SU-DHL-6 (cell line): ENCODE measurements around the gene PPARG.
"Not testable (repeated sequence)": the region's sequence is repeated elsewhere in the genome, so short reads cannot be mapped to it uniquely, and the experiment has no call there.

Source experiments
- H2AFZ ChIP-seq: fragments of 200-600 bp; sonication (generic); 2 replicates; pipeline ENCODE4 v1.6.1; 2014; ENCODE audit warnings: low read depth, mild to moderate bottlenecking, moderate library complexity, mixed read lengths, antibody characterized with exemption, low read length; ENCODE audit not compliant: severe bottlenecking
- H3F3A ChIP-seq: fragments of 200-600 bp; shearing (Covaris generic); 2 replicates; pipeline ENCODE4 v1.6.0; 2016; ENCODE audit warnings: antibody characterized with exemption, mild to moderate bottlenecking; ENCODE audit not compliant: insufficient read depth
- H3K27ac ChIP-seq: fragments of 200-600 bp; sonication (generic); 2 replicates; pipeline ENCODE4 v1.5.1; 2016; ENCODE audit warnings: low read depth, mild to moderate bottlenecking, low read length, moderate library complexity, mixed read lengths
- H3K27me3 ChIP-seq: fragments of 200-600 bp; sonication (generic), shearing (Covaris generic); 2 replicates; pipeline ENCODE4 v1.6.0; 2014; ENCODE audit warnings: mild to moderate bottlenecking, low read length
- H3K36me3 ChIP-seq: fragments of 200-600 bp; sonication (generic); 2 replicates; pipeline ENCODE4 v1.6.1; 2014; ENCODE audit warnings: mild to moderate bottlenecking, low read length, mixed read lengths
- H3K4me2 ChIP-seq: fragments of 300-600, 200-600 bp; shearing (Covaris generic), sonication (generic); 2 replicates; pipeline ENCODE4 v1.6.0; 2014; ENCODE audit warnings: low read length, low read depth, mild to moderate bottlenecking; ENCODE audit not compliant: poor library complexity, severe bottlenecking
- H3K4me3 ChIP-seq: fragments of 200-600 bp; sonication (generic); 2 replicates; pipeline ENCODE4 v1.5.1; 2014; ENCODE audit warnings: antibody characterized with exemption, low read length, mild to moderate bottlenecking, mixed read lengths; ENCODE audit not compliant: insufficient read depth, poor library complexity, severe bottlenecking
- H3K79me2 ChIP-seq: fragments of 200-600 bp; sonication (generic); 2 replicates; pipeline ENCODE4 v1.6.1; 2014; ENCODE audit warnings: mild to moderate bottlenecking, low read length, moderate library complexity; ENCODE audit not compliant: insufficient read depth
- H3K9ac ChIP-seq: fragments of 200-600 bp; sonication (generic); 2 replicates; pipeline ENCODE4 v1.7.0; 2014; ENCODE audit warnings: mild to moderate bottlenecking, low read length
- H3K9me2 ChIP-seq: fragments of 200-600 bp; sonication (generic); replicated peaks from 2 replicates; pipeline ENCODE4 v1.6.1; 2014; ENCODE audit warnings: low read length; ENCODE audit not compliant: insufficient read depth
- H3K9me3 ChIP-seq: fragments of 200-600 bp; sonication (generic); 2 replicates; pipeline ENCODE4 v1.6.1; 2014; ENCODE audit warnings: low read length, mixed read lengths; ENCODE audit not compliant: insufficient read depth
- H4K20me1 ChIP-seq: fragments of 200-600 bp; sonication (generic); 2 replicates; pipeline ENCODE4 v1.6.1; 2014; ENCODE audit warnings: low read depth, mild to moderate bottlenecking, antibody characterized with exemption, low read length, moderate library complexity, mixed read lengths
- EZH2phosphoT487 ChIP-seq: fragments of 200-600 bp; sonication (generic), shearing (Covaris generic); conservative IDR thresholded peaks from 2 replicates; pipeline ENCODE4 v1.6.1; 2018; ENCODE audit warnings: mild to moderate bottlenecking, antibody characterized with exemption, low read length, moderate library complexity, mixed read lengths
- TF ChIP-seq, protein P1 (sequence below): fragments of 200-600 bp; sonication (generic); IDR thresholded peaks from one replicate; pipeline ENCODE4 v1.5.1; 2017; ENCODE audit warnings: antibody characterized with exemption, mild to moderate bottlenecking, low read length, moderate library complexity; ENCODE audit not compliant: insufficient read depth, poor library complexity, severe bottlenecking

The PPARG gene

GRCh38 chr3:12454076-12454815 lies 165.4 kb downstream of the PPARG start:
- no peak overlapping the region for H3K9ac ChIP-seq
- H3K4me2 ChIP-seq, result no peak overlapping the region
- H3K27me3 ChIP-seq, result no peaks in the 10 kb centered on the region
- no peaks in the 10 kb centered on the region for H3K9me2 ChIP-seq
- no peak overlapping the region for H2AFZ ChIP-seq
- H3K36me3 ChIP-seq, result no peaks in the 10 kb centered on the region
- TF ChIP-seq, protein P1, sequence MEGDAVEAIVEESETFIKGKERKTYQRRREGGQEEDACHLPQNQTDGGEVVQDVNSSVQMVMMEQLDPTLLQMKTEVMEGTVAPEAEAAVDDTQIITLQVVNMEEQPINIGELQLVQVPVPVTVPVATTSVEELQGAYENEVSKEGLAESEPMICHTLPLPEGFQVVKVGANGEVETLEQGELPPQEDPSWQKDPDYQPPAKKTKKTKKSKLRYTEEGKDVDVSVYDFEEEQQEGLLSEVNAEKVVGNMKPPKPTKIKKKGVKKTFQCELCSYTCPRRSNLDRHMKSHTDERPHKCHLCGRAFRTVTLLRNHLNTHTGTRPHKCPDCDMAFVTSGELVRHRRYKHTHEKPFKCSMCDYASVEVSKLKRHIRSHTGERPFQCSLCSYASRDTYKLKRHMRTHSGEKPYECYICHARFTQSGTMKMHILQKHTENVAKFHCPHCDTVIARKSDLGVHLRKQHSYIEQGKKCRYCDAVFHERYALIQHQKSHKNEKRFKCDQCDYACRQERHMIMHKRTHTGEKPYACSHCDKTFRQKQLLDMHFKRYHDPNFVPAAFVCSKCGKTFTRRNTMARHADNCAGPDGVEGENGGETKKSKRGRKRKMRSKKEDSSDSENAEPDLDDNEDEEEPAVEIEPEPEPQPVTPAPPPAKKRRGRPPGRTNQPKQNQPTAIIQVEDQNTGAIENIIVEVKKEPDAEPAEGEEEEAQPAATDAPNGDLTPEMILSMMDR, result no peak
- no peak for TF ChIP-seq EZH2phosphoT487
- H3K9me3 ChIP-seq, result no peaks in the 10 kb centered on the region
- H4K20me1 ChIP-seq, result no peaks in the 10 kb centered on the region
- H3K79me2 ChIP-seq, result no peaks in the 10 kb centered on the region
- H3F3A ChIP-seq, result no peaks in the 10 kb centered on the region
- no peak overlapping the region for H3K27ac ChIP-seq
- no peak overlapping the region for H3K4me3 ChIP-seq

GRCh38 chr3:12454816-12455121 lies 165.9 kb downstream of the PPARG start:
- H4K20me1 ChIP-seq, result no peaks in the 10 kb centered on the region
- H3K9ac ChIP-seq, result no peak overlapping the region
- no peaks in the 10 kb centered on the region for H3K36me3 ChIP-seq
- TF ChIP-seq, protein P1, result no peak
- no peak for TF ChIP-seq EZH2phosphoT487
- no peaks in the 10 kb centered on the region for H3K27me3 ChIP-seq
- no peak overlapping the region for H3K27ac ChIP-seq
- no peaks in the 10 kb centered on the region for H3F3A ChIP-seq
- H3K4me3 ChIP-seq, result no peak overlapping the region
- no peaks in the 10 kb centered on the region for H3K9me2 ChIP-seq
- H3K79me2 ChIP-seq, result no peaks in the 10 kb centered on the region
- no peaks in the 10 kb centered on the region for H3K9me3 ChIP-seq
- no peak overlapping the region for H3K4me2 ChIP-seq
- H2AFZ ChIP-seq, result no peak overlapping the region

- Histone ChIP-seq H3K27ac (no peak overlapping the region), H3K4me2 (no peak overlapping the region), H3K9me3 (no peaks in the 10 kb centered on the region), H3K36me3 (no peaks in the 10 kb centered on the region), H3K4me3 (no peak overlapping the region), H3K9ac (no peak overlapping the region), H4K20me1 (no peaks in the 10 kb centered on the region), H3K79me2 (no peaks in the 10 kb centered on the region), H3K27me3 (no peaks in the 10 kb centered on the region), H3K9me2 (no peaks in the 10 kb centered on the region), H2AFZ (no peak overlapping the region), H3F3A (no peaks in the 10 kb centered on the region)
- no peak for TF ChIP-seq EZH2phosphoT487
- TF ChIP-seq, protein P1, result no peak
Measured at GRCh38 chr3:12455740-12456139, 166.9 kb downstream of the PPARG start.

DNA sequence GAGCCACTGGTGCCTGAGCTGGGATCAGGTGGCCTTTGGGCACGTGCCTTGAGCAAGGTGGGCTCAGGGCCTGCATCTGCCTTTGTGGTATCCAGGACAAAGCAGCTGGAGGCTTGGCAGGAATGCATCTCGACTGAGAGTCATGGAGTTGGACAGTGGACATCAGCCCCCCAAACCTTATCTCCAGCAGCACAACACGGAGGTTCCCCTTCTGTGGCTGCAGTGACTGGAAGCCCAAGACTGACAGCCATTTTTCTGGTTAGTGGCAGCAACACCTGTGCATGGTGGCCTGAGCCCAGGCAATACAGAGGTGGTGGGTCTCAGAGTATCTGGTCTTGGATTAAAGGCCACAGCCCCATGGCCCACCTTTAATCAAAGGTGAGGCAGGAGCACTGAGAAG lies 167.6 kb downstream of the PPARG start:
- Histone ChIP-seq H3K9ac (no peak overlapping the region), H3K9me3 (no peaks in the 10 kb centered on the region), H3K36me3 (no peaks in the 10 kb centered on the region), H3K9me2 (no peaks in the 10 kb centered on the region), H4K20me1 (no peaks in the 10 kb centered on the region), H3K4me2 (no peak overlapping the region), H3K27me3 (no peaks in the 10 kb centered on the region), H2AFZ (no peak overlapping the region), H3F3A (no peaks in the 10 kb centered on the region), H3K79me2 (no peaks in the 10 kb centered on the region), H3K27ac (no peak overlapping the region), H3K4me3 (no peak overlapping the region)
- TF ChIP-seq, protein P1, result no peak
- no peak for TF ChIP-seq EZH2phosphoT487

DNA sequence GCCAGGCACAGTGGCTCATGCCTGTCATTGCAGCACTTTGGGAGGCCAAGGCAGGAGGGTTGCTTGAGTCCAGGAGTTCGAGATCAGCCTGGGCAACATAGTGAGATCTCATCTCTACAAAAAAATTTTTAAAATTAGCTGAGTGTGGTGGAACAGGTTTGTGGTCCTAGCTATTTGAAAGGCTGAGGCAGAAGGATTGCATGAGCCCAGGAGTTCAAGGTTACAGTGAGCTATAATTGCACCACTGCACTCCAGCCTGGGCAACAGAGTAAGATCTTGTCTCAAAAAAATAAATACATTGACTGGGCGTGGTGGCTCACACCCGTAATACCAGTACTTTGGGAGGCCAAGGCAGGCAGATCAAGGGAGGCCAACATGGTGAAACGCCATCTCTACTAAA lies 168.5 kb downstream of the PPARG start:
- not testable (repeated sequence) for H3K4me2 ChIP-seq, H3K4me3 ChIP-seq, H3K36me3 ChIP-seq

More for the DNA sequence above, 168.5 kb downstream of the PPARG start:
- not testable (repeated sequence) for H2AFZ ChIP-seq, H4K20me1 ChIP-seq, H3K27ac ChIP-seq, H3F3A ChIP-seq, H3K27me3 ChIP-seq, H3K79me2 ChIP-seq, H3K9me3 ChIP-seq, H3K9me2 ChIP-seq, H3K9ac ChIP-seq
